HG02870 (cell line): ENCODE measurements around the gene PHF10.
A peak's percentile ranks its signal among the peaks of the same experiment; 100 is the strongest.
"Not testable (repeated sequence)": the region's sequence is repeated elsewhere in the genome, so short reads cannot be mapped to it uniquely, and the experiment has no call there.

Experiments
- ATAC-seq: cut with Tn5 transposase; IDR thresholded peaks from one replicate; pipeline ENCODE4 v1.9.1; 2021; ENCODE audit warnings: mild to moderate bottlenecking, moderate library complexity; ENCODE audit not compliant: unreplicated experiment

The PHF10 gene

GRCh38 chr6:169723200-169723909 lies 945 bp downstream of the PHF10 start:
- peak; percentile 28 for ATAC-seq

GRCh38 chr6:169722362-169723199 lies 1.7 kb downstream of the PHF10 start:
- ATAC-seq, result no peak

- no peak for ATAC-seq
These were observed 4.0 kb downstream of the PHF10 start for GRCh38 chr6:169720207-169720855.

DNA sequence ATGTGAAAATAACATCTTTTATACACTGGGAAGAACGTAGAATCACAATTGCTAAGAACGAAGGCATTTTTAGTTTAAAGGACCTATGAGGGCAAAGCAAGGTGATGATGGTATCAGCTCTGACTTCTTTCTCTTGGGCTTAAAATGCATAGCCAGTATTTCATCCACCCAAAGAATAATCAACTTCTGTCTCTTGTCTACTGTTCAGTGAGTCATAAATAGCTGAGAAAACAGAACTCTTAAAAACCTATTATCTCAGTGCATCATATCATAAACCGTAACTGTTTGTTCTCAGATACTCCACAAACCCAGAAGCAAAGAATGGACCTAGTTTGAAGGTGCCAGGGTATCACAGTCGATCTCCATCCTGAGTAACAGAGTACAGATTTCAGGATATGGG lies 5.2 kb downstream of the PHF10 start:
- no peak for ATAC-seq

- ATAC-seq, result no peak
These were observed 9.7 kb downstream of the PHF10 start for GRCh38 chr6:169714595-169714994.

GRCh38 chr6:169714178-169714577 lies 10.1 kb downstream of the PHF10 start:
- ATAC-seq, result no peak

DNA sequence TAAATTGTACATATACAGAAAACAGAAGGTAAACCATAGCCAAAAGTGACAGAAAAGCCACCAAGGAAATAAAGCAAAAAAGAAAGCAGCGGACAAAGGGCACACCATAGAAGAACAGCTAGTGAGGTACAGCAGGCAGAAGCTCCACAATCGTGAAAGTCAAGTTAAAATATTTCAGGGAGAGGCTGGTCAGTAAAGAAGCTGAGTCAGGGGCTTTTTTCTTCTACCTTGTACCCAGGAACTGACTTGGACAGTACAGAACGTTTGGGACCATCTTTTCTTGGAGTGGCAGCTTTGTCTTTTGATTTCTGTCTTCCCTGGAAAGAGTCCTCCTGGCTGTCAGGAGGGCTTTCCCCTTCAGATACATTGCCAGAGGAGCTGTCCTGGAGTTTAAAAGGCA lies 14.3 kb downstream of the PHF10 start:
- no peak for ATAC-seq

- ATAC-seq, result peak; percentile 61
These were observed 15.0 kb downstream of the PHF10 start for GRCh38 chr6:169709293-169709692.

GRCh38 chr6:169707772-169708171 lies 16.5 kb downstream of the PHF10 start:
- no peak for ATAC-seq

DNA sequence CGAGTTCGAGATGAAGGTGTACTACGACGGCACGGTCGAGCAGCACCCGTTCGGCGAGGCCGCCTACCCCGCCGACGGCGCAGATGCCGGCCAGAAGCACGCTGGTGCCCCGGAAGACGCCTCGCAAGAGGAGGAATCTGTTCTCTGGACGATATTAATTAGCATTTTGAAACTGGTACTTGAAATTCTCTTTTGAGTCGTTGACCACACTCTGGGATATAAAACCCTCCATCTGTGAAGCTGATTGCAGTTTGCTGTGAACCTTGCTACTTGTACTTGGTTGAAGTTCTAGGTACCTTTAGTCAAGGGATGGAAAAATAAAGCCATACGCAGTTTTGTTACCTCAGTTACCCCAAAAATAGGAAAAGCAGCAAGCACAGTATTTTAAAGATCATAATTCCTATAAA lies 21.5 kb downstream of the PHF10 start:
- peak; percentile 5 for ATAC-seq

DNA sequence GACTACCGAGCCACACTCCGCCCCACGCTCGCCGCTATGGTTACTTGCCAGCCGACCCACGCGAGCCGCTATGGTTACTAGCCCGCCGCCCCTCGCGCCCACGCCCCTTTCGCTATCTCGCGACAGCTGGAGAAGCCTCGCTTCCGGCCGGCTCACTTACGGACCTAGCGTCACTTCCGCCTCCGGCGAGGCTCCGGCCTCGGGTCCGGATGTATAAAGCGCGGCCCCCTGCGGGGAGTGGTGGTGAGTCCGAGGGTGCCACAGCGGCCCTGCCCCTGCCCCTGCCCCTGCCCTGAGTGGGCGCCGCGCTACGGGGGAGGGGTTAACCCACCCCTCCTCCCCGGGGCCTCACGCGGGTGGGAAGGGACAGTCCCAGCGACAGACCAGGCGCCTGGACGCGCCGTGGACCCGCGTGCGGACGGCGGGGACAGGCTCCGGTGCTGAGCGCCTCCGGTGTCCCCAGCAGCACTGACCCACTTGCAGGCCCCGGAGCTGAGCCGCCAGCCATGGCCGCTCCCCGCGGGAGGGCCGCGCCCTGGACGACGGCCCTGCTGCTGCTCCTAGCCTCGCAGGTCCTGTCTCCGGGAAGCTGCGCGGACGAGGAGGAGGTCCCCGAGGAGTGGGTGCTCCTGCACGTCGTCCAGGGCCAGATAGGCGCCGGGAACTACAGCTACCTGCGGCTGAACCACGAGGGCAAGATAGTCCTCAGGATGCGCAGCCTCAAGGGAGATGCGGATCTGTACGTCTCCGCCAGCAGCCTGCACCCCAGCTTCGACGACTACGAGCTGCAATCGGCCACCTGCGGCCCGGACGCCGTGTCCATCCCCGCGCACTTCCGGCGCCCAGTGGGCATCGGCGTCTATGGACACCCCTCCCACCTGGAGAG lies 22.1 kb downstream of the PHF10 start, which contains the start of the genes C6orf120 and WDR27:
Gene C6orf120, plus strand, starts transcription at position 173 of the 886 bp plus-strand sequence. Its CDS starts 334 bp downstream, at position 507.
Gene WDR27, minus strand, starts transcription at position 76 of the 886 bp plus-strand sequence. CDS start 13,024 bp downstream, outside the sequence.
- ATAC-seq, result peak; percentile 91

DNA sequence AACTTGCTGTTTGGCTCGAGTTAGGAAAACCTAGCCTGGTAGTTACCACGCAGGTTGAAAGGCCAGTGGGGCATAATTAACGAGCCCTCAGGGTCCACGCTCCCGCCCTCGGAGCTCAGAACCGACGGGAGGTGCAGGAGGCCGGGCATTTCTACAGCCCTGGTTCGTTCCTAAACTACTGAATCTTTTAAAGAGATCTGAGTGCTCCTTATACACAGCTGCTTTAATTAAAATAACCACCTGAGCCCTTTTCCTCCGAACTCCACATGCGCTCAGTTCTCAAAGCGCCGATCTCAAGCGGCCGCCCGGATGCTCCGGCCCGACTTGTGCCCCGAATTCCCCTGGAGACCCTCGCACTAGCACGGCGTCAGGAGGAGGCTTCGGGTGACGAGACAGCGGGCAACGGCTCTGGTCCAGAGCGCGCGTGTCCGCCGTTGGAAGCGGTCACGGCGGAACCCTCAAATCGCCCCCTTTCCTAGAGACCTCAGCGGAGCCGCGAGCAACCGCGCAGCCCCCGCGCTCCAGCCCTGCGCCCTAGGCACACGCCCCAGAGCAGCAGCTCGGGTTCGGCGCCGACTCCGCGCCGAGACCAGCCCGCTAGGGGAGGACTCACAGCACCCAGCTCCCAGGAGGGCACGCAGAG lies 22.9 kb downstream of the PHF10 start:
- ATAC-seq, result peak; percentile 0

GRCh38 chr6:169700296-169700695 lies 24.0 kb downstream of the PHF10 start:
- no peak for ATAC-seq

DNA sequence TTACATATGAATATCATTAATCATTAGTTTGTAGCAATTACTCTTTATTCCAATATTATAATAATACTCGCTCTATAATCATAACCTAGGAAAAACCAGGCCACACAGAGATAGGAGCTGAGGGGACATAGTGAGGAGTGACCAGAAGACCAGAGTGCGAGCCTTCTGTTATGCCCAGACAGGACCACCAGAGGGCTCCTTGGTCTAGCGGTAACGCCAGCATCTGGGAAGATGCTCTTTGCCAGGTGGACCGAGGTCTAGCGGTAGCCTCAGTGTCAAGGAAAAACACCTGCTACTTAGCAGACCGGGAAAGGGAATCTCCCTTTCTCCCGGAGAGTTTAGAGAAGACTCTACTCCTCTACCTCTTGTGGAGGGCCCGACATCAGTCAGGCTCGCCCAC lies 27.2 kb downstream of the PHF10 start:
- not testable (repeated sequence) for ATAC-seq

DNA sequence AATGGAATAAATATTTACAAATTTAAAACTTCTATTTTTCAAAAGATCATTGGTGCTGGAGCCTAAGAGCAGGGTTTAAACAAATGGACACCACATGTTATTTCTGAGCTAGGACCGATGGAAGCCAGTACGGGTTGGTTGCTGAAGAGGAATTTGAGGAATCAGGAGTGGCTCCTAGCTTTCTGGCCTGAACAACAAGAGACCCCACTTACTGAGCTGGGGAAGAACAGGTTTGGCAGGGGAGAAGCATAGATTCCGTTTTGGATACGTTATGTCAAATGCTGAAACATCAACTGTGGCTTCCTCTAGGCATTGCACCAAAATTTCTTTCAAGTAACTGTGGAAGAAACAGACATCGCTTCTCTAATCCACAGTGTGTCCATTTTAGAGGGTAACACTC lies 29.2 kb downstream of the PHF10 start:
- ATAC-seq, result no peak

- no peak for ATAC-seq
These were observed 31.8 kb downstream of the PHF10 start for GRCh38 chr6:169692516-169692915.

- ATAC-seq, result no peak
These were observed 33.0 kb downstream of the PHF10 start for GRCh38 chr6:169691260-169691659.

- no peak for ATAC-seq
These were observed 35.0 kb downstream of the PHF10 start for GRCh38 chr6:169689287-169689686.

- no peak for ATAC-seq
These were observed 38.4 kb downstream of the PHF10 start for GRCh38 chr6:169685860-169686259.

DNA sequence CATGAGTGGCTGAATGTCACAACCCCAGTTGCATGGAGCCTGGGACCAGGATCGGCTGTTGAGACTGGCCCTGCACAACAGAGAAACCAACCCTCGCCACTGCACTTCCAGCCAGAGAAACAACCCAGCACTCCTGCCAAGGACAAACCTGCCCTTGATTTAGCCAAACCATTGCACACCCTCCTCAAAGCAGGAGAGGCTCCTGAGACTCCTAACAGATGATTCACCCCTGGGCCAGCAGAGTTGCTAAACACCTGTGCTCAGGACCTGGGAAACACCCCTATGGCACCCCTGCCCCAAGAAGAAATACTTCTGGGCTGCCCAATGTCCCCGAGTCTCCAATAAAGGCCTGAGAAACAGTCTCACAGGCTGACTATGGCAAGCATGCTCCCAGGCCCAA lies 40.2 kb downstream of the PHF10 start:
- ATAC-seq, result no peak
